HG02610 (cell line): ENCODE data around the gene XYLT1.

Experiments used
- ATAC-seq: cut with Tn5 transposase; IDR thresholded peaks from one replicate; pipeline ENCODE4 v1.9.1; 2021; ENCODE audit warnings: mild to moderate bottlenecking, moderate library complexity; ENCODE audit not compliant: unreplicated experiment

Gene XYLT1

DNA sequence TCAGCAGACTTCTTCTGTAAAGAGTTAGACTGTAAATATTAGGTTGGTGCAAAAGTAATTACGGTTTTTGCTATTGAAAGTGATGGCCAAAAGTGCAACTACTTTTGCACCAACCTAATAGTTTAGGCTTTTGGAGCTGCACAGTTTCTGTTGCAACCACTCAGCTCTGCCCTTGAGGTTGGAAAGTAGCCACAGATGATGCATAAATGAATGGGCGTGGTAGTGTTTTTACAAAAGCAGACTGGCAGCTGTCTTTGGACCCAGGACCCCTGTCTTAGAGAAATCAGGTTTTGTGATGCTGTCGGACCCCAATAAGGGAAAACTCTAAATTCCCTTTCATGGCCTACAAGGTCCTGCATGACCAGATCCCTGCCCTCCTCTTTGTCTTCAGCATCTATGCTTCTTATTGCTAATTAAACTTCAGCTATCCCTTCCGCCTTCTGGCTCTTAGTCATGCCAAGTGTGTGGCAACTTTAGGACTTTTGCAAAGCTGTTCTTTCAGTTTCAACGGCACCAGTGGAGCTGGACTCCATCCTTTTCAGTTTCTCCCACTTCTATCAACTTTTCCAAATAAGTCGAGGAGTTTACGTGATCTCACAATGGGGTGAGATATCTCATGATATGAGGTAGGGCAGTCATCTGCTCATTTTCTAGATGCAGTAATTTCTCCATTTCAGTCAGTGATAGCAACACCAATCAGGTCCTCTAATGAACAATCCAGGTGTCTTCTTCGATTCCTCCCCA is 232.3 kb downstream of the XYLT1 start:
- no peak for ATAC-seq

DNA sequence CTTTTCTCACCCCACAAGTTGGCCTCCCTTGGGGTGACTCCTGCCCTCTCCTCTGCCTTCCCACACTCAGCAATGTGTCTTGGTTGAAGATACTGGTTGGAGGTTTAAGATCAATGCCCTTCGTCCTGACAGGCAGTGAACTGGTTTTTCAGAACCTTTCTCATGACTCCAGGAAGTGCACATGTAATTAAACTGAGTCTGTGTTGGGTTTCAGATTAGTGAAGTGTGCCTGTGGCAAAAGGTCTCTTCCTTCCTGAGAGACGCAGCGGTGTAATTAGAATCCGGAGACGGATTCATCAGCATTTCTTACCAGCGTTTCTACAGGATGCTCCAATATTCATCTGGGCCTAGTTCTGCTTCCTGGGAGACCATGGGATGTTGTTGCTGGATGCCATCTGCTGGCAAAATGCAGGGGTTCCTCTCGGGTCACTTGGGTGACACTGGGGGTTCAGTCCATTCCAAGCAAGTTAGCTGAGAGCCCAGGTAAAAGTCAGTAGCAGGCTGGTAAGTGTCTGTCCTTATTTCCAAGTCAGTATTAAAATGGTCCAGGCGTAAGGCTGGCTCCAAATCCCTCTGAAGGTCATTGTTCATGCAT is 233.3 kb downstream of the XYLT1 start:
- ATAC-seq: no peak

DNA sequence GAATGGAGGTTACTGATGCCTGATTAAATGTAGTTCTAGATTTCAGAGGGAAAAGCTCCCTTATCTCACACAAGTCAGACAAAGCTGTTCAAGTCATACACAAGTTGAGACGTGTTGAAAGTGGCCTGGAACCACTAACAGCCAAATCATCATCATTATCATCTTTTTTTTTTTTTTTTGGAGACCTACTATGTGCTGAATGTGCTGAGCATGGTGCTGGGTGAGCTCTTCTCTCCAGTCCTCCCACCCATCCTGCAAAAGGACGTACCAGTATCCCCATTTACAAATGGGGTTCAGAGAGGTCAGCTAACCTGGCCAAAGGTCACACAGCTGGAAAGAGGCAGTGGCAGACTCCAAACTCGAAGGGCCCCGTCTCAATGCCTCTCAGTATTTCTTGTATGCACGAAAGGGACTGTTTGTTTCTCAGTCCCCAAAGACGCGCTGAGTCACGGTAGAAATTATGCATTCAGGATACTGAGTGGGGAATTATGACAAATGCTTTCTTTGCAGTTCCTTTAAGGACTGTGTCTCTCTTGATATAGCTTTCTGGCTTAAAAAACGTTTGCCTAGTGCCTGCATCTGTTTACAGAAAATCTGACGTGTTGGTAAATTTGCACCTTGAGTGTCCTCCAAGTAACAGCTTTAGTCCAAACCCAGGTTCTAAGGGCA is 235.5 kb downstream of the XYLT1 start:
- no peak for ATAC-seq

DNA sequence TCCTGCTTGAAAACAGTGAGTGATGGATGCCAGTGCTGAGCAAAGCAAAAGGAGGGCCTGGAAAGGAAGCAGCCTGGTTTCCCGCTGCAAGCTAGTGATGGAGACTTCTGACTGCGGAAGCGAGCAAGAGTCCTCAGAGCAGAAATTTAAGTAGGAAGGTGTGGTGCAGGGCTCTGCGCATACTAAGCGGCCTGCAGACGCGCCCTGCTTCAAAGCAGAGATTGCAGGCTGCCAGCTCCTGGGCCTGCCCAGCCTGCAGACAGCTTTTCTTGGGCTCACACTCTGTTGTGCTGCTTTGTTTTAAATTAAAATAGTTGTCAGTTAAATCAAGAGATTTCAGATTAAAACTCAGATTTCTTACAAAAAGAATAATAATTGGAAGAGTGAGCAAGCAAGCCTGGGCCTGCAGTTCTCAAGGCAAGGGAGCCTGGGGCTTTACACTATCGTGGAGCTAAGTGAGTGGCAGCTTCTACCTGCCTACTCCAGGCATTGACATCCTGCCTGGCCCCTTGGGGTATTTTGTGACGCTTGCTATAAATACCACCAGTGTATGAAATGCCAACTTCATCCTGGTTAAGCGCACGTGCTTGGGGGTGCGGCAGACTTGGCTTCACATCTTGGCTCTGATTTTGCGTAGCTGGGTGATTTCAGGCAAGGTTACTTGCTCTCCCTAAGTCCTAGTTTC is 237.3 kb downstream of the XYLT1 start:
- ATAC-seq: no peak

DNA sequence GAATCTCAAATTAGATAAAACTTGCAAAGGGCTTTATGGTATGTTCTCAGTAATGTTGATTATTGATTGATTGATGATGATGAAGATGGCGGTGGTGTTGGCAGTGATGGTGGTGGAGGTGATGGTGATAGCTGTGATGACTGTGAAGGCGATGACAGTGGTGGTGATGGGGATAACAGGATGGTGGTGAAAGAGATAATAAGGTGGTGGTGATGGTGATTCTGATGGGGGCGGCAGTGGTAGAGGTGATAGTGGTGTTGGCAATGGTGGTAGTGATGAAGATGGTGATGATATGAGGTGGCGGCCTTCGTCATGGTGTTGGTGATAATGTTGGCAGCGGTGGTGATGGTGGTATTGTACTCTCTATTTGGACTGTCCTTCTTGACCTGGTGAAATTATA is 238.3 kb downstream of the XYLT1 start:
- ATAC-seq: no peak

DNA sequence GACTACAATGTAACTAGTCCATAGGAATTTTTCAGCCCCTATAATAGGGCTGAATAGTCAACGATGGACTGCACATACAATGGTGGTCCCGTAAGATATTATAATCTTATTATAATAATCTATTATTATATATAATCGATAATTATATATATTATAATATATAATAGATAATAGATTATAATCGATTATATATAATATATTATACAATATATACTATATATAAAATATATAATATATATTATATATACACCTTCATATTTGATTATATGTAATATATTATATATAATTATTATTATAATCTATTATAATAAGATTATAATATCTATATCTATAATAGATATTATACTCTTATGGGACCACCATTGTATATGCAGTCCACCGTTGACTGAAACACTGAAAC is 238.8 kb downstream of the XYLT1 start:
- no peak for ATAC-seq

DNA sequence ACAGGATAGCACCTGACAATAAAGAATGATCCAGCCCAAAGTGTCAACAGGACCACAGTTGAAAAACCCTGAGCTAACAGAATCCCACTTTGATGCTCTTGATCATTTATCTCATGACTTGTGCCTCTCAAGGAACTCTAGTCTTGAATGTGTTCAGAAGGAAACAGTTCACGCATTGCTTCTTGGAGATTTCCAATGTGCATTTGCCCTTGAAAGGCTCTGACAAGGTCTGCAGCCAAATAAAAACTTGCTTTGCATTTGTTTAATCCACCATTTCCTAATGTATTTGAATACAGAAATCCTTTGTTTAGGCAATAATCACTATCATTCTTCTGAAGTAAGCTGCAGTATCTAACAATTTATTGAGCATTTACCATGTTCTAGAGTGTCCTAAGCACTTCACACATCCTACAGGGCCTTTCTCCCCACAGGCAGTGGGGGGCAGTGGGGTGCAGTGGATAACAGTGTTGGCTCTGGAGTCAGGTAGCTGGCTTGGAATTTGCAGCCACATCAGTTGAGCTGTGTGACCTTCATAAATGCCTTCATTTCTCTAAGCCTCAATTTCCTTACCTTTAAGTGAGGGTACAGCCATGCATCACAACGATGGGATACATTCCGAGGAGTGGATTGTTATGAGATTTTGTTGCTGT is 239.7 kb downstream of the XYLT1 start:
- ATAC-seq: no peak

DNA sequence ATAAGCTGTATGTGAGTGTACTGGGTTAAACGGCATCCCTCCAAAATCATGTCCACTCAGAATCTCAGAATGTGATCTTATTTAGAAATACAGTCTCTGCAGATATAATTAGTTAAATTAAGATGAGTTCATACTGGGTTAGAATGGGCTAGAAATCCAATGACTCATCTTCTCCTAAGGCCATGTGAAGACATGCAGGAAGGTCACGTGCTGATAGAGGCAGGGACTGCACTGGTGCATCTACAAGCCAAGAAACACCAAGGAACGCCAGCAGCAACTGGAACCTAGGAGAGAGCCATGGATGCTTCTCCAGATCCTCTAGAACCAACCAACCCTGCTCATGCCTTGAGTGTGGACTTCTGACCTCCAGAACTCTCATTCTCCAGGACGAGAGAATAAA is 241.0 kb downstream of the XYLT1 start:
- ATAC-seq: no peak

DNA sequence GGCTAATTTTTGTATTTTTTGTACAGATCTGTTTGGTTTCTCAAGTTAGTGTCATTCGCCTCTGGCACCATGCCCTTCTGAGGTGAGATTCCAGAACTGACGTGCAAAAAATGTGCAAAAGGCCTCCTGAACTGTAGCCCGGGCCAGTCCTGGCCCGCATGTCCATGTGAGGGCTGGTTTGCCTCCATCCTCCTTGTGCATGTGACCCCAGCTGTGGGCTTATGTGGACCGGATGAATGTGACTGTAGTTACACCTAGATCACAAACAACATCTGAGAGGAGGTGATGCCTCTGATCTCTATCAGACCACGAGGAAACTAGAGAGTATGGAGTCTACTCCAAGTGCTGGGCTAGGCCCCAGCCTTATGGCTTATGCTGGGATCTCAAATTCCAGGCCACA is 241.6 kb downstream of the XYLT1 start:
- no peak for ATAC-seq

DNA sequence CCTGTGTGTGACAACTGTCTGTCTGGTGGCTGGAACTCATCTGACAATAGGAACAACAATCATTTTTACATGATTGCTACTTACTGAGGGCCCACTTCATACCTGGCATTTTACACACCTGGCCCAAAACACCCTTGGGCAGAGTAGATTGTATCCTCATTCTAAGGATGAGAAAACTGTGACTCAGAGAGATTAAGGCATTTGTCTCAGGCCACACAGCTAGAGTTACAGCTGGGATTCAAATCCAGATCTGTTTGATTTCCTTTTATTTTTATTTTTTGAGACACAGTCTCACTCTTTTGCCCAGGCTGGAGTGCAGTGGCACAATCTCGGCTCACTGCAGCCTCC is 242.1 kb downstream of the XYLT1 start:
- ATAC-seq: no peak

DNA sequence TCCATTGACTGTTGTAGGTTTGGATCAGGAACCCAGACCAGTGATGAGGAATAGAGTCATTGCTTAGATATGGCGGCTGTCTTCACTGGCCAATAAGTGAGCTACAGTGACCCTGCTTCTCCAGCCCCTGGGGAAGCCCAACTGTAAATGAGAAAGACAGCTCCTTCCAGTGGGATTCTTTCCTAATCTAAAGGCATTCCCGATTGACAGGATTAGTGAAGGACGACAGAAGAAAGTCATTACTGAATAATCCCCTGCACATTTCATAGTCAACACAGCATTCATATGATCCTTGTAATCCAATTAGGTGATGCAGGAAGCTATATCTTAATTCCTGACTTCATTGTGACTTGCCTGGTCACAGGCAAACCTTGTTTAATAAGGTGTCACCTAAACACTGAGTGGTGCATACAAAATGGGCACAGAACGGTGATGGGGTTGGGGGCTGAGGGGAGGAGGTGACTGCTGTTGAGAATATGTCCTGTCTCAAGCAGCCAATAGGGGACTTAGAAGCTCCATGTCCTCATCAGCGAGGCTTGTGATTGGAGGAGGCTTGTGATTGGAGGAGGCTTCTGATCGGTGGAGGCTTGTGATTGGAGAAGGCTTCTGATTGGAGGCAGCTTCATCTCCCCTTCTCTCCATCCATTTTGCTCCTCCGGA is 242.6 kb downstream of the XYLT1 start:
- no peak for ATAC-seq

DNA sequence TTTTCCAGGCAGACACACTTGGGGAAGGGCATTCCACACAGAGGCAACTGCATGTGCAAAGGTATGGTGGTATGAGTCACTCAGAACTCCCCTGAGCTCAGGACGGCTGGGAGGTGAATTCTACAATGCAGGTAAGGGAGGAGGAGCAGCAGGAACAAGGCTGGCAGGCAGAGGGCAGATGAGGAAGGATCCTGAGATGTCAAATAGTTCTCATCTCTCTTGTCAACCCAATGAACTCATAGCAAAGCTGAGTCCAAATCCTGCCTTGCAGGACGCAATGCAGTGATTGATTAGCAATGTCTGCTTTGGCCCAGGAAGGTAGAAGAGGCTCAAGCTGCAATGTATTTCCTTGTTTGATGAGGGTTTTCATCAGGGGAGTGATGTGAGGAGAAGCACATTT is 243.5 kb downstream of the XYLT1 start:
- ATAC-seq: no peak

DNA sequence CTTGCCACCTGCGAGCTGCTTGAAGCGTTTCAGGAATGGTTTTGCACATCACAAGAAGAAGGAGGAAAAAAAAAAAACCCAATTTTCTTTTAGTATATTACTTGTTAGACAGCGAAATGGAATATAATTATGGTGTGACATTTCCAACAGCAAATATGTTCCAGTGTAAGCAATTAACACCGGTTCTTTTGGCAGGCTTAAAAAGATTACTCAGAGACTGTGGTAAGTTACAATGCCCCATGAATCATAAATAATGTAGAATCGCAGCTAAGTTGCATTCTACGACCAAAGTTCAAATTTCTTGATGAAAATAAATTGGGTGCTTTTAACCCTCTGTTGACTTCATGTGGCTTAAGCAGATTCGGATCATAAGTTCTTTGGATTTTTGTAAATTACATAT is 245.2 kb downstream of the XYLT1 start:
- ATAC-seq: no peak

DNA sequence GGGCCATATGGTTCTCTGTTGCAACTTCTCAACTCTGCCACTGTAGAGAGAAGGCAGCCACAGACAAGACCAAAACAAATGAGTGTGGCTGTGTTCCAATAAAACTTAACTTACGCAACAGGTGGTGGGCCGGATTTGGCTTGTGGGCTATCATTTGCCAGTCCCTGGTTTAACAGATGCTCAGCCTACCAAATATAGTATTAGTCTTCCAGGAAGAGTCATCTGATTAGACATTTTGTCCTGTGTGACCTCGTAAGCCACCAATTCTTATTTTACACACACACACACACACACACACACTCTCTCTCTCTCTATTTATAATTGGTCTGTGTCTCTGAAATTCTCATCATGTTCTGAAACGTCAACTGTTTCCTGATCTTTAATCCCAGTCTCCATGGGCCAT is 245.9 kb downstream of the XYLT1 start:
- no peak for ATAC-seq

DNA sequence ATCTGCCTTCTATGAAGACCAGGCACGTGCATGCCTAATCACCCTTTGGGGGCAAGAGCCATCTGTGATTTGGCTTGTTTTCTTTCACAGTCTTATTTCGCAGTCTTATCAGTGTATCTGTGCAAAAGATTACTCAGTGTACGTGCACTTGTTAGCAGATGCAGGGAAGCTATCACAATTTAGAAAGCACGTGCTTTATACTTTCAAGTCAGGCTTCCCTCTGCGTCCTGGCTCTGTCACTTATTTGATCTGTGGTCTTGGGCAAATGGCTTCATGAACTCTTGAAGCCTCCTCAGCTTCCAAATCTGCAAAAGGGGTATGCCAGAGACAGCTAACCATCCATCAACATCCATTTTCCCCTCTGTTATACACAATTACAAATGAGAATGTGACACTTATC is 246.4 kb downstream of the XYLT1 start:
- no peak for ATAC-seq

DNA sequence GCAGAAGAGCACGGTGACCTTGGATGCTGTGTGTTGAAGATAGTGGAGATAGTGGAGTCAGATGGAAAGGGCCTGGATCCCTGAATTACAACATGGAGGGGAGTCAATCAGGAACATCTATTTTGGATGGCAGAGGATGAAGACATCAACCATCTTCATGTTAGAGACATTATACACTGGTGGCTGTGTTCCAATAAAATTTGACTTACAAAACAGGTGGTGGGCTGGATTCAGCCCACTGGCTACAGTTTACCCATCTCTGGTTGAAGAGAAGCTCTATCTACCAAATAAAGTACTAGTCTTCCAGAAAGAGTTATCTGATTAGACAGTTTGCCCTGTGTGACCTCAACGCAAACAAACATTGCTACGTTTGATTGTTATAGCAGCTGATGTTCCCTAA is 247.2 kb downstream of the XYLT1 start:
- no peak for ATAC-seq

DNA sequence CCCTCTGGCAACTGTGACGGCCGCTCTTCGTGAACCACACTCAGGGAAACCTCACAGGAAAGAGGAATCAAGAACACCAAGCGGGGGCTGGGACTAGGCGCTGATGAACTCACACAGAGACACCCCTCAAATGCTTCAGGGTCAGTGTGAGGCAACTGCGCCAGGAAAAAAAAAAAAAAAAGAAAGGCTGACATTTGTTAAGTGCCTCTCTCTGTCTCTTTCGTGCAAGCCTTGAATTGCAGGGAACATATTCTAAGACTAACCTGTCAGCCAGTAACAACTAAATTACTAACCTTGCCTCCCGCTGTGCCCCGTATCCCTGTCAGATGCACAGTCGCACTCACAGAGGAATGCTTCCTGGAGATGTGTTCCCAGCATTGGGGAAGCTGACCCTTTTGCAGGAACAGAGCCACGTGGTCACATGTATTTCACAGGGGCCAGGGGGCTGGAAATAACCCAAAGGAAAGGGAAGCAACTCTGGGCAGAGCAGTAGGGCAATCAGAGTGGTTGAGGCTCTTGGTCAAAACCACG is 247.8 kb downstream of the XYLT1 start:
- ATAC-seq: no peak

DNA sequence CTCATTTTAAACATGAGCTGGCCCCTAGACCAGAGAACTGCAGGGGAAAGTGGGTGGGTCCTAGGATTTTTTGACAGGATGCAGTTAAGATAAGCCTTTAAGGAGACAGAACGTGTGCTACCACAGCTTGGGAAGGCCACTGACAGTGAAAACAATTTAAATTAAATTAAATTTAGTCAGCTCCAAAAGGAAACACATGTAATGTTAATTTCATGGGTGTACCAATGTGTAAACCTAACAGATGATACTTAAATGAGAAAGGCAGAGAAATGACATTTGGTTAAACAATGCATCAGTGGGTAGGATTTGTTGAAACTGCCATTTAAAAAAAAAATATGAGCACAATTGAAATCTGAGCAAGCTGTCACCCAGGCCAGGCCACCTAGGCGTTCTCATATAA is 250.8 kb downstream of the XYLT1 start:
- no peak for ATAC-seq

DNA sequence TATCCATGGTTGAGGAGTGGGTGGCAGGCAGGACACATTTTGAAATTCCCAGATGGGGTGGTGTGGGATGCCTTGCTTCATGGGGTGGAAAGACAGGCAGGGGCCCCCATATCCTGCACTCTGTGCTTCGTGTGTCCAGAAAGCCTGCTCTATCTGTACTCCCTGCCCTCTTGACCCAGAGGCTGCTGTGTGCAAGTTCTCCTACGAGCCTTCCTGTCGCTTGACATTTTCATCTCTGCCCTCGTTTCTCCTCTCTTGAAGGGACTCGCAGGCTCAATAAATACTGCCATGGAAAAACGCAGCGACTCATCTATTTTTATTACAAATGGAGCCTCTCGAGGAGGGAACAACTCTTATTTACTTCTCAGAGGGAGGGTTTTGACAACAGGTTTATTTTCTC is 254.8 kb downstream of the XYLT1 start:
- ATAC-seq: no peak

DNA sequence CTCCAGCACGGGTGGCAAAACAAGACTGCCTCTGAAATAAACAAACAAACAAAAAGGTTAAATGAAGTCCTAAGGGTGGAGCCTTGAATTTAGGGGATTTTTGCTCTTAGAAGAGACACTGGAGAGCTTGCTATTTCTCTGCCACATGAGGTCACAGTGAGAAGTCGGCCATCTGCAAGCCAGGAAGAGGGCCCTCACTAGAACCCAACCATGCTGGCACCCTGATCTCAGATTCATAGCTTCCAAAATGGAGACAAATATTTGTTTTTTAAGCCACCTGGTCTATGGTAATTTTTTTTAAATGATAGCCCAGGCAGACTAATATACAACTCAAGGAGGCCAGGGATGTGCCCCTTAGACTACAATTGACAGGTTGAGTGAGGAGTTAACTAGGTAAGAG is 255.5 kb downstream of the XYLT1 start:
- ATAC-seq: no peak

DNA sequence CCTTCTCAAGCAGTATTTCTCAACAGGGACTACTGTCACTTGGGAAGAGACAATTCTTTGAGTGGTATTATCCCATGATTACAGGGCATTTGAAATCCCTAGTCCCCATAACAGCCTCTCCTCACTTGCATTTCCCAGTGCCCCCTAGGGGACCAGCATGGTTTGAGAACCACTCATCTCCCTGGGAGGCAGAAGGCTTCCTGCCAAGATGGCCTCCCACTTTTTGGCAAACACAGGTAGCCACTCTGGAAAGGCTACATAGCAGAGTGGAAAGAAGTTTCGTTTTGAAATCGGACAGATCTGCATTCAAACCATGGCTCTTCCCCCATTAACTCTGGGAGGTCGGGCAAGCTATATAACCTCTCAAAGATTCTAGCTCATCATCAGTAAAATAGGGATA is 256.8 kb downstream of the XYLT1 start:
- ATAC-seq: no peak
